ENCODE measurements around the gene TMEM151B.

DNA sequence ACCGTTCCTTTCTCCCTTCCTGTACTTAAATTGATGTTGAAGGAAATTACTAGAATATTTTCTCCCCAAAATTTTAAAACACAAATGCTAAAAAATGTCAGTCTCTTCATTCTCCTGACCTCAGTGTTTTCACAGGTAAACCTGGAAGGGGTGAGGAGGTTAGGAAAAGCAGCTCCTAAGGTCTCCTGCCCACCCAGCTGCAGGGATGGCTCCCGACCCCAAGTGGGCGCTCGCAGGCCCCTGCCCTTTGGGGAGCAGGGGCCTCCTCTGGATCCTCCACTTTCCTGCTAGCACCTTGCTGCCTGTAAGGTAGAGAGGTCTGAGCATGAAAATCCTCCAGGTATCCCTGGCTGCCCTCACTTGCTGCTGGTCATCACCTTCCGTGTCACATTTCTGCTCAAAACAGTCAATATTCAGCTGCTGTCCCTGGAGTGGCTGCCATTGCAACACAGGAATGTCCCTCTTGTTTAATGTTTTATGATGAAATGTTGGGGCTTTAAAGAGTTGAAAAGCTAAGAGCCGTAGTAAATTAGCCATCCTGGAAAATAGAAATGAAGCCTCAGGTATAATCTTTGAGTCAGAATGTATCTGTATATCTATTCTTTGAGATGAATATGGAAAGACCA lies 34.2 kb upstream of the TMEM151B start:
- TF ChIP-seq, protein P1, sequence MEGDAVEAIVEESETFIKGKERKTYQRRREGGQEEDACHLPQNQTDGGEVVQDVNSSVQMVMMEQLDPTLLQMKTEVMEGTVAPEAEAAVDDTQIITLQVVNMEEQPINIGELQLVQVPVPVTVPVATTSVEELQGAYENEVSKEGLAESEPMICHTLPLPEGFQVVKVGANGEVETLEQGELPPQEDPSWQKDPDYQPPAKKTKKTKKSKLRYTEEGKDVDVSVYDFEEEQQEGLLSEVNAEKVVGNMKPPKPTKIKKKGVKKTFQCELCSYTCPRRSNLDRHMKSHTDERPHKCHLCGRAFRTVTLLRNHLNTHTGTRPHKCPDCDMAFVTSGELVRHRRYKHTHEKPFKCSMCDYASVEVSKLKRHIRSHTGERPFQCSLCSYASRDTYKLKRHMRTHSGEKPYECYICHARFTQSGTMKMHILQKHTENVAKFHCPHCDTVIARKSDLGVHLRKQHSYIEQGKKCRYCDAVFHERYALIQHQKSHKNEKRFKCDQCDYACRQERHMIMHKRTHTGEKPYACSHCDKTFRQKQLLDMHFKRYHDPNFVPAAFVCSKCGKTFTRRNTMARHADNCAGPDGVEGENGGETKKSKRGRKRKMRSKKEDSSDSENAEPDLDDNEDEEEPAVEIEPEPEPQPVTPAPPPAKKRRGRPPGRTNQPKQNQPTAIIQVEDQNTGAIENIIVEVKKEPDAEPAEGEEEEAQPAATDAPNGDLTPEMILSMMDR (IDR thresholded peaks at IDR 0.05) = no peak
- TF ChIP-seq EP300 (IDR thresholded peaks at IDR 0.05) = no peak
